WTC11 (cell line): ENCODE data around the gene SPG11.

Source experiments
- E2F4 ChIP-seq: sonication (generic); formaldehyde crosslinking; IDR thresholded peaks from 2 replicates; pipeline ENCODE4 v1.8.1; 2022; ENCODE audit warnings: low read depth, mild to moderate bottlenecking, moderate library complexity, missing genetic modification reagents, borderline replicate concordance
- JUN ChIP-seq: sonication (generic); formaldehyde crosslinking; IDR thresholded peaks from 2 replicates; pipeline ENCODE4 v1.8.0; 2023; ENCODE audit warnings: mild to moderate bottlenecking, missing genetic modification reagents
- TF ChIP-seq, protein P1 (sequence below): fragments of 200-600 bp; IDR thresholded peaks from 2 replicates; pipeline ENCODE4 v1.8.0; 2022; ENCODE audit warnings: antibody characterized with exemption
- TF ChIP-seq, protein P2 (sequence below): sonication (generic); formaldehyde crosslinking; IDR thresholded peaks from 2 replicates; pipeline ENCODE4 v1.8.1; 2023; ENCODE audit warnings: mild to moderate bottlenecking, missing genetic modification reagents, moderate library complexity

DNA sequence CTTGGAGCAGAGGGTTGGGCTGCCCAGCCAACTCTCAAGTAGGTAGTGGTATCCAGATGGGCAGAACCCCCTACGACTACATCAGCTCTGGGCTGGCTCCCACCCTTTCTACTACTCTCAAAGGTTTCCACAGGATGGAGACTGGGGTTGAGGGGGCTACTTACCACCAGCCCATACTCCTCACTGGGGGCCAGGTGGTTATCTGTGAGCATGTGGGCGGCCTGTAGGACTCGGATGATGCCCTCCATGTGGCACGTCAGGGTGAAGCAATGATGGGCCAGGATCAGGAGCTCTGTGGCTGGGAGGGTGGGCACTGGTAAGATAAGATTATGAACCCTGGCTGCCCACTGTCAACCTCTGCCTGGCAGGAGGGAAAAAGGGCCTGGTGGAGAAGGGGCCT lies 93.1 kb downstream of the SPG11 start:
- no peak for TF ChIP-seq E2F4 (CRISPR knock-in tag)
- TF ChIP-seq, protein P1, sequence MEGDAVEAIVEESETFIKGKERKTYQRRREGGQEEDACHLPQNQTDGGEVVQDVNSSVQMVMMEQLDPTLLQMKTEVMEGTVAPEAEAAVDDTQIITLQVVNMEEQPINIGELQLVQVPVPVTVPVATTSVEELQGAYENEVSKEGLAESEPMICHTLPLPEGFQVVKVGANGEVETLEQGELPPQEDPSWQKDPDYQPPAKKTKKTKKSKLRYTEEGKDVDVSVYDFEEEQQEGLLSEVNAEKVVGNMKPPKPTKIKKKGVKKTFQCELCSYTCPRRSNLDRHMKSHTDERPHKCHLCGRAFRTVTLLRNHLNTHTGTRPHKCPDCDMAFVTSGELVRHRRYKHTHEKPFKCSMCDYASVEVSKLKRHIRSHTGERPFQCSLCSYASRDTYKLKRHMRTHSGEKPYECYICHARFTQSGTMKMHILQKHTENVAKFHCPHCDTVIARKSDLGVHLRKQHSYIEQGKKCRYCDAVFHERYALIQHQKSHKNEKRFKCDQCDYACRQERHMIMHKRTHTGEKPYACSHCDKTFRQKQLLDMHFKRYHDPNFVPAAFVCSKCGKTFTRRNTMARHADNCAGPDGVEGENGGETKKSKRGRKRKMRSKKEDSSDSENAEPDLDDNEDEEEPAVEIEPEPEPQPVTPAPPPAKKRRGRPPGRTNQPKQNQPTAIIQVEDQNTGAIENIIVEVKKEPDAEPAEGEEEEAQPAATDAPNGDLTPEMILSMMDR, result no peak
- TF ChIP-seq, protein P2, sequence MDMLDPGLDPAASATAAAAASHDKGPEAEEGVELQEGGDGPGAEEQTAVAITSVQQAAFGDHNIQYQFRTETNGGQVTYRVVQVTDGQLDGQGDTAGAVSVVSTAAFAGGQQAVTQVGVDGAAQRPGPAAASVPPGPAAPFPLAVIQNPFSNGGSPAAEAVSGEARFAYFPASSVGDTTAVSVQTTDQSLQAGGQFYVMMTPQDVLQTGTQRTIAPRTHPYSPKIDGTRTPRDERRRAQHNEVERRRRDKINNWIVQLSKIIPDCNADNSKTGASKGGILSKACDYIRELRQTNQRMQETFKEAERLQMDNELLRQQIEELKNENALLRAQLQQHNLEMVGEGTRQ (CRISPR knock-in tag), result no peak
- no peak for TF ChIP-seq JUN (CRISPR knock-in tag)
